Smooth muscle cell (in vitro differentiated cells): ENCODE results near the gene TBL1XR1. TPM values are rescaled to one million over a fixed set of nuclear protein-coding genes. Genes with fewer than 3 reads are reported as not detected.

ENCODE experiments used
- DNase-seq: peaks from one replicate; lab custom pipeline; 2025; ENCODE audit not compliant: unreplicated experiment; lab: John Stamatoyannopoulos, UW
- H2AFZ ChIP-seq: fragments of 200-600 bp; sonication (generic); 2 replicates; pipeline ENCODE4 v1.6.0; 2016; ENCODE audit warnings: antibody characterized with exemption, low read depth, mild to moderate bottlenecking
- H3F3A ChIP-seq: fragments of 200-600 bp; sonication (generic); 2 replicates; pipeline ENCODE4 v1.6.0; 2017; ENCODE audit warnings: antibody characterized with exemption, low read depth
- H3K27ac ChIP-seq: fragments of 200-600 bp; sonication (generic); 2 replicates; pipeline ENCODE4 v1.5.1; 2016; ENCODE audit warnings: low read depth, mild to moderate bottlenecking
- H3K27me3 ChIP-seq: fragments of 200-600 bp; sonication (generic); 2 replicates; pipeline ENCODE4 v1.6.1; 2016; ENCODE audit warnings: low read depth, mild to moderate bottlenecking
- H3K36me3 ChIP-seq: fragments of 200-600 bp; sonication (generic); 2 replicates; pipeline ENCODE4 v1.5.1; 2016; ENCODE audit warnings: low read depth
- H3K4me1 ChIP-seq: fragments of 200-600 bp; sonication (generic); 2 replicates; pipeline ENCODE4 v1.5.1; 2016; ENCODE audit warnings: low read depth
- H3K4me2 ChIP-seq: fragments of 200-600 bp; sonication (generic); 2 replicates; pipeline ENCODE4 v1.6.0; 2016; ENCODE audit warnings: mild to moderate bottlenecking
- H3K4me3 ChIP-seq: fragments of 200-600 bp; sonication (generic); 2 replicates; pipeline ENCODE4 v1.5.1; 2016; ENCODE audit warnings: mild to moderate bottlenecking
- H3K79me2 ChIP-seq: fragments of 200-600 bp; sonication (generic); 2 replicates; pipeline ENCODE4 v1.6.0; 2016; ENCODE audit warnings: low read depth, mild to moderate bottlenecking
- H3K9ac ChIP-seq: fragments of 200-600 bp; sonication (generic); 2 replicates; pipeline ENCODE4 v1.6.0; 2016; ENCODE audit warnings: low read depth
- H3K9me3 ChIP-seq: fragments of 200-600 bp; sonication (generic); replicated peaks from 2 replicates; pipeline ENCODE4 v1.5.1; 2016; ENCODE audit warnings: low read depth
- H4K20me1 ChIP-seq: fragments of 200-600 bp; sonication (generic); 2 replicates; pipeline ENCODE4 v1.6.0; 2016; ENCODE audit warnings: low read depth
- CTCF ChIP-seq: fragments of 200-600 bp; sonication (generic); IDR thresholded peaks from 2 replicates; pipeline ENCODE4 v1.5.1; 2017; ENCODE audit warnings: borderline replicate concordance, mild to moderate bottlenecking, antibody characterized with exemption; ENCODE audit not compliant: insufficient read depth, poor library complexity, severe bottlenecking
- WGBS: methylation state at CpG from one replicate; pipeline ENCODE4 v1.1.7; 2016; ENCODE audit warnings: low lambda C conversion rate; 5-methylcytosine and 5-hydroxymethylcytosine counted together
- polyA plus RNA-seq: library from polyadenylated mRNA; unstranded; fragments of >200 nt; fragmentation: Nextera tagmentation; extraction: Ambion mirVana; gene quantifications from 2 replicates; pipeline ENCODE4 v1.2.1, GENCODE V29; 2016
- total RNA-seq: library from RNA; depleted of rRNA; stranded (reverse); fragments of >200 nt; gene quantifications from 2 replicates; pipeline ENCODE4 v1.2.3, GENCODE V29; 2014

TBL1XR1 gene
- total and polyA plus RNA-seq, 2 experiments from 2014 or later = 19.9 to 115 TPM

DNA sequence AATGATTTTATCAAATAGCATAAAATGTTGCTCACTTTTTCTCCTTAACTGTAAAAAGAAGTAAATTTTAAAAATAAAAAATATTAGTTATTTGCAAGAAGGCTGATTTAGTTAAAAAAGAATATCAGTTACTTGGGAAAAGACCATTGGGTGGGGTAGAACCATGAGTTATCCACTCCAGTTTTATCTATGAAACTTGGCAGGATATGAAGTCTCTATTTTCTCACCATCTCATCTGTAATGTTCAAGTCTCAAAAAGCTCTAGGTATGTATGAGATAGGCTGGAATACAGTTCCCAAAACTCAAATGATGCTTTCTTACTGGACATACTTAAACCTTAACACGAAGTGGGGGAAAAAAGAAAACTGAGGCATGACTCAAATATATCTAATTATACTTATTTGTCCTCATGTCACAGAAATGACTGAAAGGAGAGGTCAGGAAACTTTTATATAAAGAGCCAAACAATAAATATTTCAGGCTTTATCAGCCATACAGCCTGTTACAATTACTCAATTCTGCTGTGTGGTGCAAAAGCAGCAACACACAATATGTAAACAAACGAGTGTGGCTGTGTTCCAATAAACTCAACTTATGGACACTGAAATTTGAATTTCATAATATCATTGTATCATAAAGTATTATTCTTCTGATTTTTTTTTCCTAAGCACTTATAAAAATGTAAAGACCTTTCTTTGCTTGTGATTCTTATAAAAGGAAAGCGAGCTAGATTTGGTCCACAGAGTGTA lies 131.8 kb downstream of the TBL1XR1 start:
- Histone ChIP-seq H3F3A (no peaks in the 10 kb centered on the region), H4K20me1 (peaks cover 100% of the 10 kb centered on the region), H2AFZ (no peak overlapping the region), H3K4me1 (peaks cover 12% of the 10 kb centered on the region), H3K27me3 (no peaks in the 10 kb centered on the region), H3K36me3 (no peaks in the 10 kb centered on the region), H3K4me3 (no peak overlapping the region), H3K27ac (no peak overlapping the region), H3K79me2 (peaks cover 98% of the 10 kb centered on the region), H3K9ac (no peak overlapping the region), H3K4me2 (no peak overlapping the region), H3K9me3 (no peaks in the 10 kb centered on the region)
- WGBS = 94% methylated on average over 3 of the region's 3 CpGs
- no peak for DNase-seq
- TF ChIP-seq CTCF = no peak

GRCh38 chr3:177062052-177062732 lies 135.1 kb downstream of the TBL1XR1 start:
- no peak overlapping the region for H3K9ac ChIP-seq
- no peak for TF ChIP-seq CTCF
- H3K4me1 ChIP-seq = peaks cover 8% of the 10 kb centered on the region
- H3F3A ChIP-seq = no peaks in the 10 kb centered on the region
- WGBS = 98% methylated on average over 2 of the region's 2 CpGs
- no peak overlapping the region for H3K4me2 ChIP-seq
- no peak for DNase-seq
- peaks cover 97% of the 10 kb centered on the region for H3K79me2 ChIP-seq
- no peak overlapping the region for H3K27ac ChIP-seq
- H3K9me3 ChIP-seq = no peaks in the 10 kb centered on the region
- H3K27me3 ChIP-seq = no peaks in the 10 kb centered on the region
- no peaks in the 10 kb centered on the region for H3K36me3 ChIP-seq
- H3K4me3 ChIP-seq = no peak overlapping the region
- peaks cover 94% of the 10 kb centered on the region for H4K20me1 ChIP-seq
- no peak overlapping the region for H2AFZ ChIP-seq

DNA sequence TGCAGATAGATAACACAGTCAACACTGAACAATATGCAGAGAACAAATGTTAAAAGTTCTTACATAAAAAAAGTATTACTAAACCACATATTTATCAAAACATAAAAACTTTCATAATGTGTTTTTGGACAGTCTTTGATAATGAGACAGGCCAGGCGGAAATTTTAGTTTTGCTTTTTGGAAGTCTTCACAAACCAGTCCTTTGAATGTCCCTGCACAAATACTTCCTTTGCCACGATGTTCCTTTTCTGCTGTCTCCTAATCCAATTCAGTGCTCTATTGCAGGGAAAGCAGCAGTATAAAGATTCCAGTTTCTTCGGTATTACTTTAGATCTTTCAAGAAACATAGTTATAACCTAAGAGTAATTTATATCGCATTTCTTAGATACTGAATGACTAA lies 135.9 kb downstream of the TBL1XR1 start:
- H3K27ac ChIP-seq = no peak overlapping the region
- H3F3A ChIP-seq = no peaks in the 10 kb centered on the region
- WGBS = 98% methylated on average over 4 of the region's 4 CpGs
- no peak overlapping the region for H3K4me3 ChIP-seq
- no peak for TF ChIP-seq CTCF
- H4K20me1 ChIP-seq = peaks cover 93% of the 10 kb centered on the region
- no peak for DNase-seq
- H3K79me2 ChIP-seq = peaks cover 96% of the 10 kb centered on the region
- no peaks in the 10 kb centered on the region for H3K36me3 ChIP-seq
- no peaks in the 10 kb centered on the region for H3K9me3 ChIP-seq
- no peak overlapping the region for H2AFZ ChIP-seq
- H3K4me1 ChIP-seq = peaks cover 8% of the 10 kb centered on the region
- H3K27me3 ChIP-seq = no peaks in the 10 kb centered on the region
- H3K9ac ChIP-seq = no peak overlapping the region
- H3K4me2 ChIP-seq = no peak overlapping the region
